ENCODE data around the gene KBTBD12.

Gene KBTBD12

DNA sequence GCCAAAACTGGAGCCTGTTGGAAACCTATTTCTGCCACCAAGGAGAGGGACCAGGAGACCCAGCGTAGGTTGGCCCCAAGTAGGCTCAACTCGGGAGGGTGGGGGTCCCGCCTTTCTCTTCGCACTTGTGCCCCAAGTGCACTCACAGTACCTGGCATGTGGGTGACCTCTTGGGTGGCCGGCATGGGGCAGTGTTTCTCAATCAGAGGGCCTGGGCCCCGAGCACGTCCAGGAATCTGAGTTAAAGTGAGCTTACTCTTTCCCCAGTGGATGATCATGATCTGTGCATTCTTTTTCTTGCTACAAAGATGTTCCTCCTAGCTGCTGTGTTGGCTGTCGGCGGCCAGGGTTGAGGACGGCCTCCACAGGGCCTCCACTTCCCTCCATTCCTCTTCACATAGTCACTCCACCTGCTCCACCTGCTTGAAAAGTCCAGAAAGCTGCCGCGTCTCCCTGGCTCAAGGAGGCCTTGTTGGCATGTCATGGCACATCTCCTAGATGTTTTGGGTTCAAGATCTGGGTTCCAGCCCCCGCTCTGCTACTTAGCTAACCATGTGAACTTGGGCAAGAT lies 70.7 kb downstream of the KBTBD12 start:
- no peak for DNase-seq (ENCODE audit: low read depth)

DNA sequence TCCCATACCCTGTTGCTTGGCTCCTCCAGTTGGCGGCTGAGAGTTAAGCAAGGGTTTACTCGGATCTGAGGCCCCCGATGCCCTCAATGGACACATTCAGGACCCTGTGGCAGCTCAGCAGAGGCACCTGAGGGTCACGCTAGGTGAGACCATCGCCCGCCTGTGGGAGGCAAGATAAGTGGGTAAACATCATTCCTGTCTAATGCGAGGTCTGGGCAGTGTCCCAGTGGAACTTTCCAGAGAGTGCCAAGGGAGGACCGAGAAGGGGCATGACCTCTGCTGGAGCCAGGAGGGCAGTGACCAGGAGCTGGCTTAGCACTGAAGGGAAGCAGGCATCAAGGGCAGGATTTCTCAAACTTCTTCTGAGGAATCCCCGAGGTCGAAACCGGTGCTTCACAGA lies 71.8 kb downstream of the KBTBD12 start:
- DNase-seq (ENCODE audit: low read depth), result no peak

DNA sequence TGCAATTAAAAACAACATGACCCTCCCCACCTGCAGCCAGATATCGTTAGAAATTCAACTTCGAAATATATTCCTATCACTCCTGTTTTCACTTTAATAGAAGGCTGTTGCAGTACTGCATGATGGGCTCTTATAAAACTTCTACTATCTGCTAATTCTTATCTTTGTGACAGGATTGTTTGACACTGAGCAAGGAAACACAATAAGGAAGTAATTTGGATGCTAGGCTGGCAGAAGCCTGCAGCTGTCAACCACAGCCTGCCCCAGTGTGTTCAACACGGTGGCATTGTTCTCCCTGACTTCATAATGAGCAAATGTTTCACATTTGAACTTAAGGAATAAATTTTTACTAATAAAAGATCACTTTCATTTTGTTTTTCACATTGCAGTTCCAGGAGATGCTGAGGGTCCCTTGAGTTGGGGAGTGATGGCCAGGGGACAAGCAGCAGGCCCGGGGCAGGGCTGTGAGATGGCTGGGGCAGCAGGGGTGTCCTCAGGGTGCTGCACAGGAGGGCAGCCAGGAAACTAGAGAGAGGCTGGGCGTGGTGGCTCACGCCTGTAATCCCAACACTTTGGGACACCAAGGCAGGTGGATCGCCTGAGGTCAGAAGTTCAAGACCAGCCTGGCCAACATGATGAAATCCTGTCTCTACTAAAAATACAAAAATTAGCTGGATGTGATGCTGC lies 72.4 kb downstream of the KBTBD12 start:
- DNase-seq (ENCODE audit: low read depth), result no peak

- no peak for DNase-seq (ENCODE audit: low read depth)
Measured at GRCh38 chr3:127988770-127989557, 73.9 kb downstream of the KBTBD12 start.

DNA sequence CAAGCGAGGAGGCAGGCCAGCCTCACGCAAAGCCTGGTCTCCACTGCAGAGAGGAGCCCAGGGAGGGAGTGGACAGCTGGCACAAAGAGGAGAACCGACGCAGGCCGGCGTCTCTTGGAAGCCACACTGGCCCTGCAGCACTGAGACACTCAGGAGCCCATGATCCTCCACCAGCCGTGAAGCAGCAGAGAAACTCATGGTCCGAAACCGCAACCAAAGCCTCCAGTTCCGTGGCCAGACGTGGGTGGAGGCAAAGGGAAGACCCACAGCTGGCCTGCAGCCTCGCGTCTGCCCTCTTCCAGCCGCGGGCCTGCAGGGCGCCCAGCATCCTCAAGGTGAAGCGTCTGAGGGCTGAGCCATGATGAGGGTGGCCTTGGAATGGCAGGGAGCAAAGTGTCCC lies 75.0 kb downstream of the KBTBD12 start:
- no peak for DNase-seq (ENCODE audit: low read depth)

- no peak for DNase-seq (ENCODE audit: low read depth)
Measured at GRCh38 chr3:127990461-127990860, 75.4 kb downstream of the KBTBD12 start.

GRCh38 chr3:127991251-127991650 lies 76.2 kb downstream of the KBTBD12 start:
- DNase-seq (ENCODE audit: low read depth), result no peak

GRCh38 chr3:127991681-127992080 lies 76.6 kb downstream of the KBTBD12 start:
- no peak for DNase-seq (ENCODE audit: low read depth)

DNA sequence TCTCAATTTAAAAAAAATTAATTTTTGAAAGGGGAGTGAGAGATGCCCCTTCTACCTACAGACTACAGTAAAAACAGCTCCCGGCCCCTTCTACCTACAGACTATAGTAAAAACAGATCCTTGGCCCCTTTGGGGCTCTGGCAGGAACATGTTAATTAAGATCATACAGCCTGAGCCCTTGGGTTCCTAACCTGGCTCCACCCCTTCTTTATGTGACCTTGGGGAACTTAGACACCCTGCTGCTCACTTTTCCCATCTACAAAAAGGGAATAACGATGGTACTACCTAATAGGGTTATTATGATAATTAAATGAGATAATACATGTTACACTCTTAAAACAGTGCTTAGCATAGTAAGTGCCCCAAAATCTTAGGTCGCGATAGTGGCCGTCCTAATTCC lies 77.1 kb downstream of the KBTBD12 start:
- DNase-seq (ENCODE audit: low read depth), result no peak

DNA sequence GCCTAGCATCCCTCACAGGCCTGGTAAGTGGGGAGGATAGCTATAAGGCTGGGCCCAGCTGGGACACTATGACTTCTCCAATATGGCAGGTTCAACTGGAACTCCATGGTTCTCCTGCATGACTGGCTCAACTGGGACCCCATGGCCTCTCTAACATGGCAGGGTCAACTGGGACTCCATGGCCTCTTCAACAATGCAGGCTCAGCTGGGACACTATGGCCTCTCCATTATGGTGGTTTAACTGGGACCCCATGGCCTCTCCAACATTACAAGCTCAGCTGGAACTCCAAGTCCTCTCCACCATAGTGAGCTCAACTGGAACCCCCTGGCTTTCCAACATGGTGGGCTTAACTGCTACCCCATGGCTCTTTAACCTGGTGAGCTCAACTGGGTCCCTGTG lies 79.0 kb downstream of the KBTBD12 start:
- DNase-seq (ENCODE audit: low read depth), result no peak

DNA sequence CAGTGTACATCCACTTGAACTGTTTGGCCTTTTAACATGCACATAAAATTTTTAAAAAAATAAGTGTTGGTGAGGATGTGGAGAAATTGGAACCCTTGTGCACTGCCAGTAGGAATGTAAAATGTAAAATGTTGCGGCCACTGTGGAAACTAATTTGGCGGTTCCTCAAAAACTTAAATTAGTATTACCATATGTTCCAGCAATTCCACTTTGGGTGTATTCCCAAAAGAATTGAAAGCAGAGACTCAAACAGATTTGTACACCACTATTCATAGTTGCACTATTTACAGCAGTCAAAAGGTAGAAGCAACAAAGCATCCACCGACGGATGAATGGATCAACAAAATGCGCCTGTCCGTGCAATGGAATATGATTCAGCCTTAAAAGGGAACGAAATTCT lies 82.0 kb downstream of the KBTBD12 start:
- DNase-seq (ENCODE audit: low read depth), result no peak

GRCh38 chr3:127997961-127998360 lies 82.9 kb downstream of the KBTBD12 start:
- DNase-seq (ENCODE audit: low read depth), result no peak

- DNase-seq (ENCODE audit: low read depth), result no peak
Measured at GRCh38 chr3:127998596-127998995, 83.6 kb downstream of the KBTBD12 start.

GRCh38 chr3:127999509-128000106 lies 84.6 kb downstream of the KBTBD12 start:
- no peak for DNase-seq (ENCODE audit: low read depth)

- DNase-seq (ENCODE audit: low read depth), result no peak
Measured at GRCh38 chr3:128001576-128001975, 86.5 kb downstream of the KBTBD12 start.

- DNase-seq (ENCODE audit: low read depth), result no peak
Measured at GRCh38 chr3:128004661-128005060, 89.6 kb downstream of the KBTBD12 start.

- no peak for DNase-seq (ENCODE audit: low read depth)
Measured at GRCh38 chr3:128006061-128007032, 91.3 kb downstream of the KBTBD12 start.

DNA sequence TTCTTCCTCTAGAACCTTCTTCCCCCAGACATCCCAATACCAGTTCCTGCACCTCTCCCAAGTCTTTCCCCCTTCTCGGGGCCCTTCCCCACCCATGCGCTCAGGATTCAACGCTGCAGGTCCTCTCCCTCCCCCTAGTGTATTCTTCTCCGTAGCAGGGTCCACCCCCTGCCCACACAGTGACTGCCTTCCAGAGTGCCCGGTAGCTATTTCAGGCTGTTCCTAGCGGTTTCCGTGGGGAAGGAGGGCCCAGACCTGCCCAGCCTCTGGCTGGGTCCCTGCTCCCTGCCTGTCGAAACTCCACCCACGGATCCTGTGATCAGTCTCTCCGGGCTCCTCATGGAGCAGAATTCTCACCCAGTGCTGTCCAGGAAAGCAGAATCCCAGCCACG lies 92.0 kb downstream of the KBTBD12 start:
- no peak for DNase-seq (ENCODE audit: low read depth)

GRCh38 chr3:128009952-128010846 lies 95.2 kb downstream of the KBTBD12 start:
- DNase-seq (ENCODE audit: low read depth), result no peak

- DNase-seq (ENCODE audit: low read depth), result no peak
Measured at GRCh38 chr3:128011140-128011539, 96.1 kb downstream of the KBTBD12 start.

DNA sequence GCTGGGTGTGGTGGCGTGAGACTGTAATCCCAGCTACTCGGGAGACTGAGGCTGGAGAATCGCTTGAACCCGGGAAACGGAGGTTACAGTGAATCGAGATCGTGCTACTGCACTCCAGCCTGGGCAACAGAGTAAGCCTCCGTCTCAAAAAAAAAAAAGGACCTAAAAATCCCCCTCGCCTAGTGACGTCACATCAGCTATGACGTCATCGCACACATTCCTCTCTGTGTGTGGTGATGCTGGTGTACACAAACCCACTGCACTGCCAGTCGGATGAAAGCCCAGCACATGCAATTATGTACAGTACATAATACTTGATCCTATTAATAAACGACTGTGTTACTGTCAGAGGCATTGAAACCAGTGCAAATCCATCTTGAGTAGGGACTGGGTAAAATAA lies 97.0 kb downstream of the KBTBD12 start:
- DNase-seq (ENCODE audit: low read depth), result no peak

All from activated T-helper 9 cell treated with anti-CD3 and anti-CD28 coated beads, Interleukin-2, amount 50 U/mL, for 16 hours (primary cell).